Astrocyte of the cerebellum (primary cell): ENCODE results near the gene CELF4.

Experiments used
- DNase-seq: peaks from one replicate; pipeline ENCODE4 v3.0.0-alpha.2; 2011; ENCODE audit warnings: low read depth
- H3K4me3 ChIP-seq: 2 replicates; pipeline ENCODE4 v1.5.1; 2011; ENCODE audit warnings: mild to moderate bottlenecking, low read depth, low read length, moderate library complexity
- in situ Hi-C: cut with HindIII; loops from 2 replicates; pipeline ENCODE4 v1.10.0; 2017; ENCODE audit warnings: low sequenced_read_pairs
- TF ChIP-seq, protein P1 (sequence below): IDR thresholded peaks from 2 replicates; pipeline ENCODE4 v1.5.1; 2012; ENCODE audit warnings: low read length, low read depth, moderate library complexity, mild to moderate bottlenecking; ENCODE audit errors: missing control alignments

Gene CELF4

GRCh38 chr18:37252342-37252741 lies 313.3 kb downstream of the CELF4 start:
- in situ Hi-C loops: no loop called here
- TF ChIP-seq, protein P1, sequence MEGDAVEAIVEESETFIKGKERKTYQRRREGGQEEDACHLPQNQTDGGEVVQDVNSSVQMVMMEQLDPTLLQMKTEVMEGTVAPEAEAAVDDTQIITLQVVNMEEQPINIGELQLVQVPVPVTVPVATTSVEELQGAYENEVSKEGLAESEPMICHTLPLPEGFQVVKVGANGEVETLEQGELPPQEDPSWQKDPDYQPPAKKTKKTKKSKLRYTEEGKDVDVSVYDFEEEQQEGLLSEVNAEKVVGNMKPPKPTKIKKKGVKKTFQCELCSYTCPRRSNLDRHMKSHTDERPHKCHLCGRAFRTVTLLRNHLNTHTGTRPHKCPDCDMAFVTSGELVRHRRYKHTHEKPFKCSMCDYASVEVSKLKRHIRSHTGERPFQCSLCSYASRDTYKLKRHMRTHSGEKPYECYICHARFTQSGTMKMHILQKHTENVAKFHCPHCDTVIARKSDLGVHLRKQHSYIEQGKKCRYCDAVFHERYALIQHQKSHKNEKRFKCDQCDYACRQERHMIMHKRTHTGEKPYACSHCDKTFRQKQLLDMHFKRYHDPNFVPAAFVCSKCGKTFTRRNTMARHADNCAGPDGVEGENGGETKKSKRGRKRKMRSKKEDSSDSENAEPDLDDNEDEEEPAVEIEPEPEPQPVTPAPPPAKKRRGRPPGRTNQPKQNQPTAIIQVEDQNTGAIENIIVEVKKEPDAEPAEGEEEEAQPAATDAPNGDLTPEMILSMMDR: no peak
- H3K4me3 ChIP-seq: no peak overlapping the region
- no peak for DNase-seq

DNA sequence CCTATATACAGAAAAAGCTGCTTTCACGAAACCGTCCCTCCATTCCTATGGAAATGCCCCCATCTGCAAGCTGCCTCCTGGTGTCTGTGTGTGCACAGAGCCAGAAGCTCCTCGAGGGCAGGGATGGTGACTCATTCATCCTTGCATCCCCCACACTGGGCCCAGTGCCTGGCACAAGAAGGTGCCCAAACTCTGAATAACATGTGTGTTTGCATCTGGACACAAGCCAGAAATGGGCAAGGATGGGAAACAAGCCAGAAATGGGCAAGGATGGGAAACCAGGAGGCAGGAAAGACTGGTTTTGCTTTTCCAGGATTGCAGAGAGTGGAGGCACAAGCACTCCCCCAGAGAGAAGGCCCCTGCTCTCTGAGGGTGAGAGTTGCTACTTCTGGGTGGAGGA lies 313.9 kb downstream of the CELF4 start:
- TF ChIP-seq, protein P1: no peak
- DNase-seq: no peak
- in situ Hi-C loops: no loop called here
- H3K4me3 ChIP-seq: no peak overlapping the region

DNA sequence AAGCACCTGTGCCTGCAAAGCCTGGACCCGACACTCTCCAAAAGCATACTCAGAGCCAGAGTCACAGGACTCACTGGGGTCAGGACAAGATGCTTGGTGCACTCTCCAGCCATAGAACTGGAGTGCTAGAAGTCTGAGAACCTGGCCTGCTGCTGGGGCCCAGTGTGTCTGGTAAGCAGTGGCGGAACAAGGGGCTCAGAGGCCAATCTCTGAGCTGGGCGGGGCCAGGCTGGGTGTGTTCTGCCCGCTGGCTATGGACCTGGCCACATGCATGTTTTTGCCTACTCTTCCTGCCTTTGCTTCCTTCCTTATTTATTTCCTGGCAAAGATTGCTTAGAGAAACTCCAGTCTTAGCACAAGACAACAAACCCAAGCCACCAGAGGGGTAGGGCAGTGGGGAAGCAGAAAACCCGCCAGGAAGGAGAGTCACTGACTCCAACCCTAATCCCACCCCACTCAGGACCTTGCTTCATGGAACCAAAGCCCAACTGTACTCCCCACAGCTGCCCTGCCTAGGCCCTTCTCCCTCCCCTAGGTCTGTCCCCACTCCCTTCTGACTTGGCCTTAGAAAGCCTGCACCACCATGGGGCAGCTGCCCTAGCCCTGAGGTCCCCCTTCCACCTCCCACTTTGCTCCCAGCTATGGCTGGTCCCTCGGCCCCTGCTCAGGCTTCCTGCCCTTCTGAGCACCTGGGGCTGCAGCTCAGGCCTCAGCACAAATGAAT lies 315.5 kb downstream of the CELF4 start:
- DNase-seq: no peak
- no peak overlapping the region for H3K4me3 ChIP-seq
- TF ChIP-seq, protein P1: no peak
- in situ Hi-C loops: no loop called here

DNA sequence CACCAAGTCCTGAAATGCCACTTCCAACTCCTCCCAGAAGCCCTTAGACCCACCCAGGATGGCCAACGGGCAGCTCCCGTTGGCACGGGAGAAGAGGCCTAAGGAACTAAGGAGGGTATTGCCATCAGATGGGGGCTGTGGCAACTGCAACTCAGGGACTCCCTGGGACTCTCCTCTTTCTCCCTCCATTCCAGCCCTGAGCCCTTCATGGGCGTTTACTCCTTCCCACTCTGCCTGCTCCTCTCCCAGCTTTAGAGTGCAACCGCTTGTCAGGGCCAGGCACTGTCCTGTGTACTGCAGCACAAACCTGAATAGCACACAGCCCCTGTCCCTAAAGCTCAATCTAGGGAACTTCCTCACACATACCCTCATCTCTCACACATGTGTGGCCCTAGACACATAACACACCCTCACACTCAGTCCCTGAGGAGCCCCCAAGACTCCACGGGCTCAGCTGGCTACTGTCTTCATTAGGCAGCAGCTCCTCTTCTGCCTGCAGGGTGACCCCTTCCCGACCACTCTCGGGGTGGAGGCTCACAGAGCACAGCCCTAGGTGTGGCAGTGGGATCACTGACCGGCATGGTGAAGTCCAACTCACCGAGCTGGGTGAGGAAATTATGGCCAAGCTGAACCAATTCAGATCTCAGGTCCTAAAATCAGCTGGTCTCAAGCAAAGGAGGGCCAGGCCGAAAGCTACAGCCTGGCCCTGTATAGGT lies 316.3 kb downstream of the CELF4 start:
- in situ Hi-C loops: no loop called here
- no peak for DNase-seq
- TF ChIP-seq, protein P1: no peak
- no peak overlapping the region for H3K4me3 ChIP-seq

GRCh38 chr18:37248281-37248680 lies 317.3 kb downstream of the CELF4 start:
- no peak overlapping the region for H3K4me3 ChIP-seq
- TF ChIP-seq, protein P1: no peak
- in situ Hi-C loops: no loop called here
- no peak for DNase-seq

GRCh38 chr18:37247497-37248161 lies 318.0 kb downstream of the CELF4 start:
- in situ Hi-C loops: no loop called here
- TF ChIP-seq, protein P1: no peak

More at GRCh38 chr18:37247497-37248161, 318.0 kb downstream of the CELF4 start:
- H3K4me3 ChIP-seq: no peak overlapping the region
- no peak for DNase-seq
